HG03575 (cell line): ENCODE results near the gene KRTAP5-2.

Experiments
- ATAC-seq: cut with Tn5 transposase; IDR thresholded peaks from one replicate; pipeline ENCODE4 v1.9.1; 2021; ENCODE audit not compliant: unreplicated experiment, insufficient number of reproducible peaks, low FRiP score; ENCODE audit errors: extremely low read depth

The KRTAP5-2 gene

GRCh38 chr11:1560649-1561251, 37.3 kb downstream of the KRTAP5-2 start:
- ATAC-seq, result no peak

GRCh38 chr11:1560002-1560648, 38.0 kb downstream of the KRTAP5-2 start:
- ATAC-seq, result no peak

- ATAC-seq, result no peak
Measured at GRCh38 chr11:1559111-1559951, 38.8 kb downstream of the KRTAP5-2 start.

- ATAC-seq, result no peak
Measured at GRCh38 chr11:1558775-1559110, 39.4 kb downstream of the KRTAP5-2 start.

GRCh38 chr11:1557904-1558774, 40.0 kb downstream of the KRTAP5-2 start:
- ATAC-seq, result no peak

- ATAC-seq, result no peak
Measured at GRCh38 chr11:1557051-1557884, 40.8 kb downstream of the KRTAP5-2 start.

GRCh38 chr11:1556278-1556902, 41.7 kb downstream of the KRTAP5-2 start:
- no peak for ATAC-seq

GRCh38 chr11:1555713-1556153, 42.4 kb downstream of the KRTAP5-2 start:
- no peak for ATAC-seq

GRCh38 chr11:1554981-1555712, 42.9 kb downstream of the KRTAP5-2 start:
- ATAC-seq, result no peak

GRCh38 chr11:1553808-1554594, 44.1 kb downstream of the KRTAP5-2 start:
- no peak for ATAC-seq

- ATAC-seq, result no peak
Measured at GRCh38 chr11:1549338-1550330, 48.5 kb downstream of the KRTAP5-2 start.

GRCh38 chr11:1548221-1549070, 49.6 kb downstream of the KRTAP5-2 start:
- ATAC-seq, result no peak

- no peak for ATAC-seq
Measured at GRCh38 chr11:1547467-1548098, 50.5 kb downstream of the KRTAP5-2 start.
